22Rv1 (cell line): ENCODE data around the gene HPD.
"Not testable (repeated sequence)": the region's sequence is repeated elsewhere in the genome, so short reads cannot be mapped to it uniquely, and the experiment has no call there.

Experiments used
- H3K27ac ChIP-seq: fragments of 450-650 bp; 2 replicates; pipeline ENCODE4 v1.5.1; 2017
- ZFX ChIP-seq: fragments of 450-650 bp; IDR thresholded peaks from 2 replicates; pipeline ENCODE4 v1.6.1; 2017; ENCODE audit warnings: antibody characterized with exemption, borderline replicate concordance
- TF ChIP-seq, protein P1 (sequence below): fragments of 450-650 bp; IDR thresholded peaks from 2 replicates; pipeline ENCODE4 v1.5.1; 2017; ENCODE audit warnings: mild to moderate bottlenecking

HPD gene

DNA sequence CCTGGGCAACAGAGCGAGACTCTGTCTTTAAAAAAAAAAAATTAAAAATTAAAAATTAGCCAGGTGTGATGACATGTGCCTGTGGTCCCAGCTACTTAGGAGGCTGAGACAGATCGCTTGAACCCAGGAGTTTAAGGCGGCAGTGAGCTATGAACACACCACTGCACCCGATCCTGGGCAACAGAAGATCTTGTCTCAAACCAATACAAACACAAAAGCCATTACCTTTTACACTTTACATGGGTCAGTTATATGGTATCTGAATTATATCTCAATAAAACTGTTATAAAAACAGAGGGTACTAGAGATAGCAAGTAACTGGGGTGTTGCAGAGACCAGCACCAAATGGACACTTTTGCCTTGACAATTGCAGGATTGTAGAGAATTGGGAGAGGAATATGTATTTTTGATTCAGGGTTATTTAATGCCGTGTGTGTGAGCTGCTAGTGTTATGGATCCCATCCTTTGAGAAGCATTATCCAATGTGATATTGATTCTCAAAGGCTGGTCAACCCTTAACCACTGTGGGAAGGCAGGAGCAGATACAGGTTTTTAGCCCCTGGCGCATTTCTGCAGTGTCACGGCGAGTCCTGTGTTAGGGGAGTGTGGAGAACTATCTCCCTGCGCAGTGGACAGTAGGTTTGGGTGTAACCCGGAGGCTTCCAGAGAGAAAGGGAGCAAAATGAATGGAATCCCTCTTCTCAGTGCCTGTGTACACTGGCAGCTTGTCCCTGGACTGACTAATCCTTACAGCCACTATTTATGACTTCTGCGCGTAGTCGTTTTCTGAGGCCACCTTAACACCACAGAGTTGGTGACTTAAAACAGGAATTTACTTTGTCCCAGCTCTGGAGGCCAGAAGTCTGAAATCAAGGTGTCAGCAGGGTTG, 34.3 kb upstream of the HPD start:
- peak overlapping the region; percentile 77 for H3K27ac ChIP-seq
- no peak for TF ChIP-seq ZFX
- TF ChIP-seq, protein P1, sequence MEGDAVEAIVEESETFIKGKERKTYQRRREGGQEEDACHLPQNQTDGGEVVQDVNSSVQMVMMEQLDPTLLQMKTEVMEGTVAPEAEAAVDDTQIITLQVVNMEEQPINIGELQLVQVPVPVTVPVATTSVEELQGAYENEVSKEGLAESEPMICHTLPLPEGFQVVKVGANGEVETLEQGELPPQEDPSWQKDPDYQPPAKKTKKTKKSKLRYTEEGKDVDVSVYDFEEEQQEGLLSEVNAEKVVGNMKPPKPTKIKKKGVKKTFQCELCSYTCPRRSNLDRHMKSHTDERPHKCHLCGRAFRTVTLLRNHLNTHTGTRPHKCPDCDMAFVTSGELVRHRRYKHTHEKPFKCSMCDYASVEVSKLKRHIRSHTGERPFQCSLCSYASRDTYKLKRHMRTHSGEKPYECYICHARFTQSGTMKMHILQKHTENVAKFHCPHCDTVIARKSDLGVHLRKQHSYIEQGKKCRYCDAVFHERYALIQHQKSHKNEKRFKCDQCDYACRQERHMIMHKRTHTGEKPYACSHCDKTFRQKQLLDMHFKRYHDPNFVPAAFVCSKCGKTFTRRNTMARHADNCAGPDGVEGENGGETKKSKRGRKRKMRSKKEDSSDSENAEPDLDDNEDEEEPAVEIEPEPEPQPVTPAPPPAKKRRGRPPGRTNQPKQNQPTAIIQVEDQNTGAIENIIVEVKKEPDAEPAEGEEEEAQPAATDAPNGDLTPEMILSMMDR = no peak

DNA sequence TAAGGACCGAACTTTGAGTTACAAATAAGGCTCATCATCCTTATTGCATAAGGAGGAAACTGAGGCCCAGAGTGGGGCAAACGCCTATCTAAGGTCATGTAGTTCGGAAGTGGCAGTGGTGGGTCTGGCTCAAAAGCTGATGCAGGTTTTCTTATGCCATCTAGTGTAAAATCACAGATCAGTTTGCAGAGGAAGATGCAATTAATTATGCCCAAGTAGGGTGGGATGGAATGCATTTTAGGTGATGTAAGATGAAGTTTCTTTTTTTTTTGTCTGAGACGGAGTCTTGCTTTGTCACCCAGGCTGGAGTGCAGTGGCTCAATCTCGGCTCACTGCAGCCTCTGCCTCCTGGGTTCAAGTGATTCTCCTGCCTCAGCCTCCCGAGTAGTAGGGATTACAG, 31.0 kb upstream of the HPD start:
- peak overlapping the region; percentile 88 for H3K27ac ChIP-seq

DNA sequence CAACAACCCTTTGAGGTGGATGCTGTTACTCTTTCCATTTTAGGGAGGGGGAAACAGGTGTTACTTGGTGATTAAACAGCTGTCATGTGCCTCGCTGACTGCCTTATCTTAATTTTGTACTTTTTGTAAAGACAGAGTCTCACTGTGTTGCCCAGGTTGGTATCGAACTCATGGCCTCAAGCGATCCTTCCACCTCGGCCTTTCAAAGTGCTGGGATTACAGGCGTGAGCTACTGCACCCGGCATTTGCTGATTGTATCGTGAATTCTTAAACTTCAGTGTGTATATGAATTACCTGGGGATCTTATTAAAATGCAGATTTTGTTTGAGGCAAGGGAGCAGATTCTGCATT, 30.6 kb upstream of the HPD start:
- H3K27ac ChIP-seq = peak overlapping the region; percentile 88
- no peak for TF ChIP-seq ZFX
- TF ChIP-seq, protein P1 = peak; percentile 62

DNA sequence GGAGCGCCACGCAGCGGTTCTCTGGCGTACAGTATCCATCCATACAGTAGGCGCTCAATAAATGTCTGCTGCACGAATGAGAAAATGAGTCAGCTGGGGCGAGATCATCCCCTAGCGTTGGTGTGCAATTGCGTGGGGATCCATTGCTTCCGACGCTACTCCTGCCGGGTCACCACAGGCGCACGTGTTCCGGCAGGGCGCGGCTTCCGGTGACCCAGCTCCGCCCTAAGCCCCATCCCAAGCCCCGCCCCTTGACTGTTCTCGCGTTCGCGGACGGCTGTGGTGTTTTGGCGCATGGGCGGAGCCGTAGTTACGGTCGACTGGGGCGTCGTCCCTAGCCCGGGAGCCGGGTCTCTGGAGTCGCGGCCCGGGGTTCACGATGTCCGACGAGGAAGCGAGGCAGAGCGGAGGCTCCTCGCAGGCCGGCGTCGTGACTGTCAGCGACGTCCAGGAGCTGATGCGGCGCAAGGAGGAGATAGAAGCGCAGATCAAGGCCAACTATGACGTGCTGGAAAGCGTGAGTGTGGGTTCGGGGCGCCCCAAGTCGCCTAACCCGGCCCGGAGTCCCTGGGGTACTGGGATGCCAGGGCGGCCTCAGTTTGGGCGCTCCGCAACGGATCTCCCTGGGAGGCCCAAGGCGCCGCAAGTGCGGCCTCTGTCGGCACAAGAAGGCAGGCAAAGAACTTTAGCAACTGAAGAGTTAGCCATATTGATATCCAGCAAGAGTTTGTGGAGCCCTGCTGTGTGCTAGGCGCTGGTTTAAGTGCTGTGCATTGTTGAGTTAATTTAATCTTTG, 30.0 kb upstream of the HPD start, which contains the start of gene PSMD9:
PSMD9 (plus strand) TSS at position 313 of the 796 bp plus-strand sequence; CDS start at position 380, 67 bp downstream.
- no peak for TF ChIP-seq ZFX
- TF ChIP-seq, protein P1 = peak; percentile 94

DNA sequence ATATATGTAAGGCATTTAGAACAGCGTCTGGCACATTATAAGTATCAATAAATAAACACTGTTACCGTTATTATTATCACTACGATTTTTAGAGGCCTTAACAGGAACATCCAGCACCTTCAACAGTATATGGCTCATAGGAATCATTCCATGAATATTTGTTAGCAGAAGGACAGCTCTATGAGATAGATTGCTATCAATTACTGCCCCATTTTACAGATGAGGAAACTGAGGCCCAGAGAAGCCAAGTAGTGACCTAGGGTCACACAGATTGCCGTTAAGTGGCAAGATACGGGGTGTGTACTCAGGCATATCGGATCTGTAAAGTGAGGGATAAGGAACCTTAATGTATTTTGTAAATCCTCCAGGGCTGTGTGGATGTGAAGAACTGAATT, 29.4 kb upstream of the HPD start:
- TF ChIP-seq, protein P1 = no peak
- no peak for TF ChIP-seq ZFX
- H3K27ac ChIP-seq = peak overlapping the region; percentile 88

More for the DNA sequence above, 30.0 kb upstream of the HPD start, which contains the start of gene PSMD9:
- H3K27ac ChIP-seq = peak within 1 kb of the TSS; percentile 88

DNA sequence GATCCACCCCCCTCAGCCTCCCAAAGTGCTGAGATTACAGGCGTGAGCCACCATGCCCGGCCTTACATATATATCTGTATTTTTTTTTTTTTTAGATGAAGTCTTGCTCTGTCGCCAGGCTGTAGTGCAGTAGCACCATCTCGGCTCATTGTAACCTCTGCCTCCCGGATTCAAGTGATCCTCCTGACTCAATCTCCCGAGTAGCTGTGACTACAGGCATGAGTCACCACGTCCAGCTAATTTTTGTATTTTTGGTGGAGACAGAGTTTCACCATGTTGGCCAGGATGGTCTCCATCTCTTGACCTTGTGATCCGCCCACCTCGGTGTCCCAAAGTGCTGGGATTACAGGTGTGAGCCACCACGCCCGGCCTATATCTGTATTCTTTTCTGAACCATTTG, 26.5 kb upstream of the HPD start:
- H3K27ac ChIP-seq = not testable (repeated sequence)

DNA sequence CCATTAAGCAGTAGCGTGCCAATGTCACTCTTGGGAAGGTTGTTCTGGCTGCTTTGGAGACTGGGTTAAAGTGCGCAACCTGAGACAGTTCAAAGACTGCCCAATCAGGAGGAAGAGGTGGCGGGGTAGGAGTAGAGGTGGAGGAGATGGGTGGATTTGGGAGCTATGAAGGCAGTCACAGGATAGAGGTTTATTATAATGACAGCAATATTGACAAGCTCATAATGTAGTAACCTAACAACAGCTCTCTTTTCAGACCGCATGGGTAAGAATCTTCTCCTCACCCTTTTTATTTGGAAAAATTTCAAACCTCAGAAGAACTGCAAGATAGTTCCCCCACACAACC, 24.6 kb upstream of the HPD start:
- TF ChIP-seq ZFX = no peak
- TF ChIP-seq, protein P1 = no peak
- peak overlapping the region; percentile 58 for H3K27ac ChIP-seq

DNA sequence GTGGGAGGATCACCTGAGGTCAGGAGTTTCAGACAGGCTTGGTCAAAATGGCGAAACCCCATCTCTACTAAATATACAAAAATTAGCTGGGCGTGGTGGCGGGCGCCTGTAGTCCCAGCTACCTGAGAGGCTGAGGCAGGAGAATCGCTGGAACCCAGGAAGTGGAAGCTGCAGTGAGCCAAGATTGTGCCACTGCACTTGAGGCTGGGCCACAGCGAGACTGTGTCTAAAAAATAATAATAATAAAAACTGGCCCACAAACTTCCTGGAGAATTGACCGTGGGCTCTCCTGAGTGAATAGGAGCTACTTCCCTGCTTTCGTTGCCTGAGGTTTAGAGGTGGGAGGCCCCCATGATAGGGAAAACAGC, 17.4 kb upstream of the HPD start:
- H3K27ac ChIP-seq = not testable (repeated sequence)

DNA sequence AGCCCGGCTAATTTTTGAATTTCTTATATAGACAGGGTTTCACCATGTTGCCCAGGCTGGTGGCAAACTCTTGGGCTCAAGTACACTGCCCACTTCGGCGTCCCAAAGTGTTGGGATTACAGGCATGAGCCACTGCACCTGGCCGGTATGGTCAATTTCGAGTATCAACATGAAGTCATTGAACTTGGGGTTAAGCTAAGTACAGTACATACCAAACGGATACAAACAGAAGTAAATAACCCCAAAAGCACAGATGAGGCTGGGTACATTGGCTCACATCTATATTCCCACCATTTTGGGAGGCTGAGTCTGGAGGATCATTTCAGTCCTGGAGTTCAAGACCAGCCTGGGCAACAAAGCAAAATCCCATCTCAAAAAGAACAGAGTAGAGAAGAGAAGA, 16.9 kb upstream of the HPD start:
- no peak overlapping the region for H3K27ac ChIP-seq
- TF ChIP-seq, protein P1 = no peak
- TF ChIP-seq ZFX = no peak
